ENCODE results near the gene MON2. TPM values are rescaled to one million over a fixed set of nuclear protein-coding genes. Genes with fewer than 3 reads are reported as not detected.

Gene MON2
- total RNA-seq, 1 donor from 2014 or later = 16.9 TPM

- H3K27me3 ChIP-seq (ENCODE audit: control insufficient read depth, insufficient read depth, low read length) = no peaks in the 10 kb centered on the region
- H3K4me3 ChIP-seq (ENCODE audit: low read depth, low read length) = no peak overlapping the region
- no peak for DNase-seq (ENCODE audit: low read depth)
- no peak for TF ChIP-seq CTCF (IDR thresholded peaks at IDR 0.05; ENCODE audit: insufficient read depth, low read length, poor library complexity, severe bottlenecking)
- no peaks in the 10 kb centered on the region for H3K36me3 ChIP-seq (ENCODE audit: control insufficient read depth, insufficient read depth, low read length)
Measured at GRCh38 chr12:62588916-62589315, 122.3 kb downstream of the MON2 start.

- DNase-seq (ENCODE audit: low read depth) = no peak
- Histone ChIP-seq H3K27me3 (ENCODE audit: control insufficient read depth, insufficient read depth, low read length) (no peaks in the 10 kb centered on the region), H3K36me3 (ENCODE audit: control insufficient read depth, insufficient read depth, low read length) (no peaks in the 10 kb centered on the region), H3K4me3 (ENCODE audit: low read depth, low read length) (no peak overlapping the region)
- TF ChIP-seq CTCF (IDR thresholded peaks at IDR 0.05; ENCODE audit: insufficient read depth, low read length, poor library complexity, severe bottlenecking) = no peak
Measured at GRCh38 chr12:62597253-62597652, 130.6 kb downstream of the MON2 start.

- Histone ChIP-seq H3K4me3 (ENCODE audit: low read depth, low read length) (no peak overlapping the region), H3K36me3 (ENCODE audit: control insufficient read depth, insufficient read depth, low read length) (no peaks in the 10 kb centered on the region), H3K27me3 (ENCODE audit: control insufficient read depth, insufficient read depth, low read length) (no peaks in the 10 kb centered on the region)
- DNase-seq (ENCODE audit: low read depth) = no peak
- no peak for TF ChIP-seq CTCF (IDR thresholded peaks at IDR 0.05; ENCODE audit: insufficient read depth, low read length, poor library complexity, severe bottlenecking)
Measured at GRCh38 chr12:62598846-62599245, 132.2 kb downstream of the MON2 start.

GRCh38 chr12:62599854-62600437 is 133.3 kb downstream of the MON2 start:
- DNase-seq (ENCODE audit: low read depth) = no peak
- Histone ChIP-seq H3K4me3 (ENCODE audit: low read depth, low read length) (no peak overlapping the region), H3K36me3 (ENCODE audit: control insufficient read depth, insufficient read depth, low read length) (no peaks in the 10 kb centered on the region), H3K27me3 (ENCODE audit: control insufficient read depth, insufficient read depth, low read length) (no peaks in the 10 kb centered on the region)
- TF ChIP-seq CTCF (IDR thresholded peaks at IDR 0.05; ENCODE audit: insufficient read depth, low read length, poor library complexity, severe bottlenecking) = peak; percentile 20

GRCh38 chr12:62601765-62602164 is 135.1 kb downstream of the MON2 start:
- Histone ChIP-seq H3K36me3 (ENCODE audit: control insufficient read depth, insufficient read depth, low read length) (no peaks in the 10 kb centered on the region), H3K27me3 (ENCODE audit: control insufficient read depth, insufficient read depth, low read length) (no peaks in the 10 kb centered on the region), H3K4me3 (ENCODE audit: low read depth, low read length) (no peak overlapping the region)
- DNase-seq (ENCODE audit: low read depth) = no peak
- no peak for TF ChIP-seq CTCF (IDR thresholded peaks at IDR 0.05; ENCODE audit: insufficient read depth, low read length, poor library complexity, severe bottlenecking)
